Erythroblast (primary cell): ENCODE measurements around the gene CRHBP.

Experiments
- GATA1 ChIP-seq: IDR thresholded peaks from 2 replicates; pipeline ENCODE4 v1.6.1; 2011; ENCODE audit warnings: low read depth, mild to moderate bottlenecking, control low read depth, low read length, moderate library complexity
- POLR2A ChIP-seq: IDR thresholded peaks from 2 replicates; pipeline ENCODE4 v1.6.1; 2011; ENCODE audit warnings: mild to moderate bottlenecking, low read length

DNA sequence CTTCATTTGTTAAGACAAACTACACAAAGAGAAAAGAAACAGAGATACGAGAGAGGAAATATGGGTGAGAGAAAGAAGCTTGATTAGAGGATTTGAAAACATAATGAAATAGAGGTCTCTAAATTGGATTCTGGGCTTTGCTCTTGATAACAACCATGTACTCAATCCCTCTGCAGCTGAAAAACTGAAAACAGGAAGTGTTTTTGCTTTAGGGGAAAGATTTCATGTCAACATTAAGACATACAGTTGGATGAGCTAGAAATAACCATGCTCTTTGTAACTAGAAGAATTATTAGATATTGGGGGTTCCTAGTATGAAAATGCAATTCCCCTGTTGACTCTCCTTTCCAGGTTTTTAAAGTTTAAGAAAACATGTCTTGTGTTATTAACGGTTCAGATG is 21.9 kb downstream of the CRHBP start:
- no peak for TF ChIP-seq POLR2A
- TF ChIP-seq GATA1, result no peak
